NCI-H345 (cell line): ENCODE measurements around the gene TM9SF2.
"Not testable (repeated sequence)": the region's sequence is repeated elsewhere in the genome, so short reads cannot be mapped to it uniquely, and the experiment has no call there.

Source experiments
- DNase-seq: peaks from one replicate; lab custom pipeline; 2025; lab: John Stamatoyannopoulos, UW

TM9SF2 gene, protein sequence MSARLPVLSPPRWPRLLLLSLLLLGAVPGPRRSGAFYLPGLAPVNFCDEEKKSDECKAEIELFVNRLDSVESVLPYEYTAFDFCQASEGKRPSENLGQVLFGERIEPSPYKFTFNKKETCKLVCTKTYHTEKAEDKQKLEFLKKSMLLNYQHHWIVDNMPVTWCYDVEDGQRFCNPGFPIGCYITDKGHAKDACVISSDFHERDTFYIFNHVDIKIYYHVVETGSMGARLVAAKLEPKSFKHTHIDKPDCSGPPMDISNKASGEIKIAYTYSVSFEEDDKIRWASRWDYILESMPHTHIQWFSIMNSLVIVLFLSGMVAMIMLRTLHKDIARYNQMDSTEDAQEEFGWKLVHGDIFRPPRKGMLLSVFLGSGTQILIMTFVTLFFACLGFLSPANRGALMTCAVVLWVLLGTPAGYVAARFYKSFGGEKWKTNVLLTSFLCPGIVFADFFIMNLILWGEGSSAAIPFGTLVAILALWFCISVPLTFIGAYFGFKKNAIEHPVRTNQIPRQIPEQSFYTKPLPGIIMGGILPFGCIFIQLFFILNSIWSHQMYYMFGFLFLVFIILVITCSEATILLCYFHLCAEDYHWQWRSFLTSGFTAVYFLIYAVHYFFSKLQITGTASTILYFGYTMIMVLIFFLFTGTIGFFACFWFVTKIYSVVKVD

DNA sequence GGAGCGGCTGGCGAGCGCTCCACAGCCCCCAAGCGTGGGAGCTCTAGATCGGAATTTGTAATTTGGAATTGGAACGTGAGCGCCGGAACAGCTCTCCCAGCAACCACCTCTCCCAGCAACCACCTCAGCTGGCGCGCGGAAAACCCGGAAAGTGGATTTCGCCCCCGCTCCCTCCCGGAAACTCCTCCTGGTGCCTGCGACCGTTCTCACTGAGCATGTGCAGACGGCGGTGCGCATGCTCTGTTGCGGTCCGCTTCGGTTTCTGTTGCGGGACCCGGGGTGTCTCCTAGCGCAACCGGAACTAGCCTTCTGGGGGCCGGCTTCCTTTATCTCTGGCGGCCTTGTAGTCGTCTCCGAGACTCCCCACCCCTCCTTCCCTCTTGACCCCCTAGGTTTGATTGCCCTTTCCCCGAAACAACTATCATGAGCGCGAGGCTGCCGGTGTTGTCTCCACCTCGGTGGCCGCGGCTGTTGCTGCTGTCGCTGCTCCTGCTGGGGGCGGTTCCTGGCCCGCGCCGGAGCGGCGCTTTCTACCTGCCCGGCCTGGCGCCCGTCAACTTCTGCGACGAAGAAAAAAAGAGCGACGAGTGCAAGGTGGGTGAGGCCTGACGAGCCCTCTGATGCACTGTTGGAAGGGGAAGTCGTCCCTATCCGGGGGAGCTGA, at the start of gene TM9SF2:
TSS of gene TM9SF2 (plus strand) at position 289 of the 664 bp plus-strand sequence. CDS start at position 424, 135 bp downstream.
- peak; percentile 98 for DNase-seq

DNA sequence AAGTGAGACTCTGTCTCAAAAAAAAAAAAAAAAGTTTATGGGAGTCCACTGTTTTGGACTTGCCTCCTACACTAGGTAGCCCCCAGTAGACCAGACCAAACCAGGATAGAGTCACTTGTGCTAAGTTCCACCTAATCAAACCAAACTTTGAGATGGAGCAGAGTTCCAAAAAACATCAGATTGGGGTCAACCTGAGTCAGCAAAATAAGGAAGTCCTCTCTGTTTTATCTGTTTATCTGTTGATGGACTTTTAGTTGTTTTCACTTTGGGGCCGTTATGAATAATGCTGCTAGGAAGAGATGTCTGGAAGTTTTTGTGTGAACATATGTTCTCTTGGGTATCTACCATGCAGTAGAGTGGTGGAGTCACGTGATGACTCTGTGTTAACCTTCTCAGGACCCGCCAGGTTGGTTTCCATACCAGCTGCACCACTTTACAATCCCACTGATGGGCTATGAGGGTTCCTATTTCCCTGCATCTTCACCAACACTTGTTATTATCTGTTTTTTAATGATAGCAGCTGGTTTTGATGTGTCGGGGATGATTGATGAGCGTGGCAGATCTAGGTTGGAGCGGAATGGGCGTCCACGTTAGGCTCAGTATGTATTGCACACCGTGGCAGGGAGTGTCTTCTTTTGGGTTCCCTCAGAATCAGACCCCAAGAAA, 46.6 kb upstream of the TM9SF2 start:
- DNase-seq = no peak

DNA sequence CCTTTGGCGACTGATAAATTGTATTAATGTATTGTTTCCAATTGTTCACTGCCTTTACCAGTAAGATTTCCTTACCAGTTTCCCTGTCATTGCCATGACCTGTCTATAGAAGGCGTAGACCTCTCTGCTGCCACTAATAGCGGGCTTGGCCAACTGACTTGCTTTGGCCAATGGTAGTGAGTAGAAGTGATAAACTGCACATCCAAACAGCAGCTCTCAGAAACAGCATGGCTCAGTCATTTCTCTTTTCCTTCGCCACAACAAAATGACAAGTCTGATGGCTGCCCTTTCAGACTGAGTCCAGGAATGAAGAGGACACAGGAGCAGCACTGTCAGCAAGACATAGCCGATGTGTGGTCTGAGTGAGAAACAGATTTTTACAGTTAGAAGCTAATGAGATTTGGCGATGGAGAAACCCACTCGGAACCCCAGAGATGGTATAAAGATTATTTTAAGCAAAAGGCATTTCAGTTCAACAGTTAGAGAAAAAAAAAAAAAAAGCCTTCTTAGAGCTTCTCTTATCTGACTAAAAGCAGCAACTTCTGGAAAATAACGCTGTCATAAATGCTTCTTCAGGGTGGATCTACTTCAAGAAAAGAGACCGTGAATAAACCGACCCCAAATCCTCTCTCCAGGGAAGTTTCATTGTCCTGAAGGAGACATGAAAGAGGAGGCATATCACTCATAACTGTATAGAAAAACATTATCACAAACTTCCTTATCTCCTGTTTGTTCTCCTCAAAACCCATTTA, 42.0 kb upstream of the TM9SF2 start:
- DNase-seq = no peak

DNA sequence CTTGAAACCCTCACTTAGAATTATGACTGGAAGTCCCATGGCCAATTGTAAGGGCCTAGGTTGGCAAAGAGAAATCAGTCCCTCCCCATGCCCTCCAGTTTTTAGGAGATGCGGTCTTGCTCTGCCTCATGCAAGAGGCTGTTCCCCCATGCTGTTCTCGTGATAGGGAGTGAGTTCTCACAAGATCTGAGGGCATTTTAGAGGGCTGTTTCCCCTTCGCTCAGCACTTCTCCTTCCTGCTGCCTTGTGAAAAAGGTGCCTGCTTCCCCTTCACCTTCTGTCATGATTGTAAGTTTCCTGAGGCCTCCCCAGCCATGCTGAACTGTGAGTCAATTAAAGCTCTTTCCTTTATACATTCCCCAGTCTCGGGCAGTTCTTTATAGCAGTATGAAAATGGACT, 40.5 kb upstream of the TM9SF2 start:
- DNase-seq = not testable (repeated sequence)

DNA sequence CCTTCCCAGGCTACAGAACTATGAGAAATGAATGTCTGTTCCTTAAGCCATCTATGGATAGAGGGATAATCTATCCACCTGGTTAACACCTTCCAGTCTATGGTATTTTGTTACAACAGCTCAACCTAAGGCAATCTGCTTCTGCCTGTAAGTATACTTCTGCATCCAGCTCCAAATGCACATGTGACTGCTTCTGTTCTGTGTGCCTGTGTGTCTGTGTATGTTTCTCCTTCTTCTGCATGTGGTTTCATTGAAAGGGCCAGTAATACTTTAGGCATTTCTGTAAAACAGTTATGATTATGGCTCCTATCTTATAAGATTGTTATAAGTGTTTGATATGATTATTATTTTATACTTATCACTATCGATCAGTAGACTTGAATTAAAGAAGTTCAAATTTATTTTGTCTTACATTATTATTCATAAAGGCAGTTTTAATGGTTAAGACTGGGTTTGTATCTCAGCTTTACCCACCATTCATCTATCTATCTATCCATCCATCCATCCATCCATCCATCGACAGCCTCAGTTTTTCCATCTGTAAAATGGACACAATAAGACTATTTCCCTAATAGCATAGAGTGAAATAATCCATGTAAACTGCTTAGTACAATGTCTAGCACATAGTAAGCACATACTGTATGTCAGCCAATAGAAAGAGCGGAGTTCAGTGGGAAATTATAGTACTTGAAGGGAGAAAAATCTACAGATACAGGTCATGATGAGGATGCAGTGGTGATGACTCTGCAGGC, 37.5 kb upstream of the TM9SF2 start:
- DNase-seq = no peak

DNA sequence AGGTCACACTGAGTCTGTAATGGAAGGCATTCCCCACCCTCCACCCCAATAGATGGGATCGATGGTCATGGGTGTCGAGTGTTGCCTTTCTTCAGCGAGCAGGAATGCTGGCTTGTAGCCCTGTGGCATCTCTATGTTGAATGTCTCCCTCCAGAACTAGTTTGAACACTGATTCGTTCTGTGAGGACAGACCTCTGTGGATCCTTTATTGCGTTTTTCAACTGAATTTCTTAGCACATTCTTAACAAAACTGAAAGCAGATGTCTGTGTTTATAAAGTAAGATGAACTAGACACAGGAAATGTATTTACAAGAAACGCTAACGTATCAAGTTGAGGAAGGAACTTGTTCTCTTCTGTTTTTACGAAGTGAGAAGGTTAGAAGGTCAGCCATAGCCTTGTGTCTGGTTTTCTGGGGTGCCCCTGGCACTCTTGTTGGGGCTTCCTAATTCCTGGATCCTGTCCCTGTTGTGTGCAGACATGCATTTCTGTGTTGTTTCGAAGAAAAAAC, 36.8 kb upstream of the TM9SF2 start:
- DNase-seq = no peak

DNA sequence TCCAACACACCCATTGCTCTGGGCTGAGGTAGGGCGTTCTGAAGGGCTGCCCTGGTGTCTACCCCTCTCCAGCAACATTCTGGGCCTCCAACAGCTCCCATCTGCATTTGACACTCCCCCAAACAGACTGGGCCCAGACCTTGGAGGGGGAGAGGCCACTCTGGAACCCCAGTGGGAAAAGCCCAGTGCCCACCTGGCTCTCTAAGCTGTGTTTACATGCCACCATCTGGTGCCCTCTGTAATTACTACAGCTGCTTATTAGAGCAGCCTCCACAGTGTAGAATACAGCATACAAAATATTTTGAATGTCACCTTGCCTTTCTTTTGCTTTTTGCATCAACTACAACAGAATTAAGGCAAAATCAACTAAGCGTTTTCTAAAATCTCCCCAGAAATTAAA, 35.8 kb upstream of the TM9SF2 start:
- peak; percentile 4 for DNase-seq

DNA sequence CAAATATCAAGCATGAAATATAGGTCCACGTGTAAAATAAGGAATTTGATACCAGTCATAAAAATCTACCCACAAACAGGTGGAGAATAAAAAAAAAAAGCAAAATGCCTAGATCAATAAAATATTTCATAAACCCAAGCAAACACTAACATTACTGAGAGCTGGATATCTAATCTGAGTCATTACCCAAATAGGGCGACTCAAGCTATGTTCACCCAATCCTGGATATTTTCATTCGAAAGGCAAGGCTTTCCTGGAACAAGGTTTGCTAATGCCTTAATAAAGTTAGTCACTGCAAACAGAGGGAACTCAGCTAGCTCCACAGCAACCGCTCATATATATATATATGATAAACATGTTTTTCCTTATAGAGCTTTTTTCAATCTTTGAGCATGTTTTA, 33.5 kb upstream of the TM9SF2 start:
- DNase-seq = no peak

DNA sequence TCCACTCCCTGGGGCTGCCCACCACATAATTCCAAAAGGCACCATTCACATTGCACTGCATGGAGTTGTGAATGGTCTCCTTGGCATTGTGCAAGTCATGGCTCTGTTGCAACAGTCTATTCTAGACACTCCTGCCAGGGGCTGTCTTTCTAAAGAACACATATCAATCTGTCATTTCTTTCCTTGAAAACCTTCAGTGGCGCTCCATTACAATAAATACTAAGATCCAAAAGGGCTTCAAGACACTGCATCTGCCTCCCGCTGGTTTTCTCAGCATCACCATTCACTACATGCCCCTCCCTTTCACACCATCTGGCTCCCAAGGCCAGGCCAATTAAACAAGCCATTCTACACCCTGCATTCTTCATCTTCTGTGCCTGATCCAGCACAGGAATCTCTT, 32.2 kb upstream of the TM9SF2 start:
- DNase-seq = no peak

DNA sequence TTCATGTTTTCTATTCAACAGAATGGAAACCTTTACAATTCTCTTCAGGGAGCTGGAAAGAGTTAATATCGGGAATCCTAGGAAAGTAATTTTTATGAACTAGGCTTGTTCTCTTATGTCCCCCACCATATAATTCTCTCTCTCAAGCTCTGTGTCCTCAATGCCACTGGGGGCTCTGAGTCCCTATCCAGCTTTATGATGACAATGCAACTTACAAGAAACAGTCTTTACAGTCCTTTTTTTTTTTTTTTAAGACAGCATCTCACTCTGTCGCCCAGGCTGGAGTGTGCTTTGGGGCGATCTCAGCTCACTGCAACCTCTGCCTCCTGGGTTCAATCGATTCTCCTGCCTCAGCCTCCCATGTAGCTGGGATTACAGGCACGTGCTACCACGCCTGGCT, 31.2 kb upstream of the TM9SF2 start:
- no peak for DNase-seq

DNA sequence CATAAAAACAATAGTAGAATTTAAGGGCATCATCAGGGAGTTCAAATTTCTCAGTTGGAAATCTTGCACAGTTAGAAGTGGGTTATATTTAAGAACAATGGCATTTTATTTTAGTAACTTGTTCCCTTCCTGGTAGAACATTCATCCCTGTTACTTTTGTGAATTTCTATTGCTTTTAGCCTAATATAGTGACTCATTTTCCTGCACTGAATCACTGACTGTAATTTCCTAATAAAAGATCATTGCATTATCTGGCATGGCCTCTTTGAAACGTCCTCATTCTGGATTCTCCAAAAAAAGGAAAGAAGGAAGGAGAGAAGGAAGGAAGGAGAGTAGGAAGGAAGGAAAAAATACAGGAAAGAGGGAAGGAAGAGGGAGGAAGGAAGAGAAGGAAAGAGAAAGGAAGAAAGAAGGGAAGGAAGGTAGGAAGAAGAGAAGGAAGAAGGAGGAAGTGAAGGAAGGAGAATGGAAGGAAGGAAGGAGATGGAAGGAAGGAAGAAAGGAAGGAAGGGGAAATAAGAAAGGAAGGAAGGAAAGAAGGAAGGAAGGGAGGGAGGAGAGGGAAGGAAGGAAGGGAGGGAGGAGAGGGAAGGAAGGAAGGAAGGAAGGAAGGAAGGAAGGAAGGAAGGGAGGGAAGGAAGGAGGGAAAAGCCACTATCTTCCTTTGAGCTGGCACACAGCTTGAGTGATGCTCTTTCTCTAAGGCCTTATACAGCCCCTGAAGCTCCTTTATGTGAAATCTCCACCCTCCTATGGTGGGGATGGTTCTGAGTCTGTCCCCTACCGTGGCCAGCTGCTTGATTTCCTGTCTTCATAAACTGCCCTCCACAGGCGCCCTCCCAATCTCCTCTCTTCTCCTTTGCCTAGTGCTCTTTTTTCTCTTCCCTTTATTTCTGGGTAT, 29.8 kb upstream of the TM9SF2 start:
- DNase-seq = no peak

DNA sequence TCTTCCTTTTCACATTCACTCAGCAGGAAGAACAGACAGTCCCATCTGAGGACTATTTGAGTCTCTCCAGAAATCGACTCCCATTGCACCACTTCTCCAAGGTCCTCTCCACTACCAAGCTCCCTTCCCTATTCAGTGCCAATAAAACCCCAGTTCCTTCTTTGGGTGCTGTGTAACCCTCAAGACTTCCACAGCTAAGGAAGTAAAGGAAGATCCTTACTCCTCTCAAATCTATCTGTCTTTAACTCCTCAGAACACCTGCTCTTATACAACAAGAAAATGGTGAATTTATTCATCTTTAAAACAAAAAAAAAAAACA, 29.2 kb upstream of the TM9SF2 start:
- DNase-seq = no peak

DNA sequence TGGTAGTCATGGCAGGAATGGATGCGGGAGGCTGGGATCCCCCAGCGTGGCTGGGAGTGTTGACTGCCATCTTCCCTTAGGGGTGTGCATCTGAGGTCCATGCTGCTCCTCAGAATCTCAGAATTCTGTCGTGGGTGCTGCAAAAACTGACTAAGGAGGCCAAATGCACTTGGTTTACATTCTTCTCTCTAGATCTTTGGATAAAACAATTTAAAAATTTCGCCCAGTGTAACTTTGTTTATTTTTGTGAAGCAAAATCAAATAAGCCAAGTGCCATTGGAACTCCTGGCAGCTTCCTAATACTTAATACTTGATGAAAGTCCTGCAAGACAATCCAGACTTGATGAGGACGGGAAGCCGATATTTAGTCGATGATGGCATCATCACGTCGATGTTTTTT, 27.8 kb upstream of the TM9SF2 start:
- DNase-seq = no peak

DNA sequence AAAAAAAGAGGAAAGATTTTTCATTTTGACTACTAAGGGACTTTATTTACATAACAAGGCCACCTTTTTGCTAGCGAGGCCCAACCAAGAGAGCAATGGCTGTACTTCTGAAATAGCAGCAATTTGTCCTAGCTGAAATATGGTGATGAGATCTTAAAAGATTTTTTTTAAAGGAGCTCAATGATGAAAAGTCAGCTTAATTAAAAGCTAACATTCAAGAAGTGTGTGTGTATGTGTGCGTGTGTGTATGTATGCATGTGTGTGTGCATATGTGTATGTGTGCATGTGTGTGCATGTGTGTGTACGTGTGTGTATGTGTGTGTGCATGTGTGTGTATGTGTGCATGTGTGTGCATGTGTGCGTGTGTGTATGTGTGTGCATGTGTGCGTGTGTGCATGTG, 24.6 kb upstream of the TM9SF2 start:
- no peak for DNase-seq

DNA sequence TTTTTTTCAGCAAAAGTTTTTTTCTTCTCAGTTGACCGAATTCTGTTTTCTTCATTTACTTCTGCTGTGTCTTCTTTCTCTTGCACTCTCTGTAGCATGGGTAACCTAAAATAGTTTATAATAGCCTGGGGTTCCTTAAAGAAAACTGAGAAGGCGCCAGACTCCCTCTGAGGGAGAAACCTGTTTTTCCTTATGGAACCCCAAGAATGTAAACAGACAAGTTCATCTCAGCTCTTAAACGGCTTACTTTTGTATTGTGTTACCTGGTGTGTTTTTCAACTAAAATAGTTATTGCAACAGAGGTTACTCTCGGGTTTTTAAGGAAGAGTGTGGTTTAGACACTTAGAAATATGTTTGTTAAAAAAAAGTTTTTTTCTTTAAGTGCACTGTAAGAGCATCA, 23.8 kb upstream of the TM9SF2 start:
- no peak for DNase-seq

DNA sequence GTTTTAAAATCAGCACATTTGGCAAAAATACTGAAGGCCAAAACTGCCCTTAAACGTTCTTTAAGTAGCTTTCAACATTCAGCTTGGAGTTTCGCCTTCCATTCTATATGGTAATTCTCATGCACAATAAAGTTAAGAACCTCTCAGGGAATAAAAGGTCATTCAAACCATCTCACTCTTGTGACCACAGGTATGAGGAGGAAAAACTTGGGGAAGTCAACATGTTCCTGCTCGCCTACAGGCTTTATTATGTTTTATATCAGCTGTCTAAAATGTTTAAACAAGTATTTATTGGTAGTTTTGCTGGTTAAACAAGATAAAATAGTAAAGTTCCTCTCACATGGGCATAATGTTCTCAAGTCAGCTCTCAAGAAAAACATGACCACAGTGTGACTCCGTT, 19.9 kb upstream of the TM9SF2 start:
- DNase-seq = no peak

DNA sequence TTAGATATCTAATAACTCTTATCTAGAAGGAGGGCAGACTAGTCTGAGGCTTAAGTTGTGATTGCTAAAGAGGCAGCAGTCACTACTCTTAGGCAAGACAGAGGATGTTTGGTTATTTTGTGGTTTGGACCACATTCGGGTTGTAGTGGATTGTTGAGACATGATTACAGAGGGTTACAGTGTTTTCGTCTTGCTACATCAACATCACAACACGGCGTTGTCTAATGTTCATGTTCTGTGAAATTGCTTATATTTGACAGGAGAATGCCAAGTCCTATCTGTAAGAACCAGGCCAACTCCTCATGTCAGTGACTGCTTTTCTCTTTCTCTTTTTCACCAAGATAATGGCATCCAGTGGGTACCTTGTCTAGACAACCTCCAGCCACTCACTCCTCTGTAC, 16.8 kb upstream of the TM9SF2 start:
- DNase-seq = no peak

DNA sequence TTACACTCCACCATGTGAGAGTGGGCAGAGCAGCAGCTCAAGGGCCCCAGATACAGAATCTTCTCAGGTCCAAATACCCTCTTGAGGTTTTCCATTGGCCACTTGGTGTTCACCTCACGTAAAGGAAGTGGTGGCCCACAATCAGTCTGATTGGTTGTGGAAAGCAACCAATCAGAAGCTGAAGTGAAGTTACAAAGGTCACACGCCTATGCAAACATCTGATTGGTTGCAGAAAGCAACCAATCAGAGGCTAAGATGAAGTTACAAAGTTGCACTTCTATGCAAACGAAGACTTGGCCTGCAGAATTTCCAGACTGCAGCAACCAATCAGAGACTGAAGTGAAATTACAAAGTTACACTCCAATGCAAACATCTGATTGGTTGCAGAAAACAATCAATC, 14.3 kb upstream of the TM9SF2 start:
- no peak for DNase-seq

DNA sequence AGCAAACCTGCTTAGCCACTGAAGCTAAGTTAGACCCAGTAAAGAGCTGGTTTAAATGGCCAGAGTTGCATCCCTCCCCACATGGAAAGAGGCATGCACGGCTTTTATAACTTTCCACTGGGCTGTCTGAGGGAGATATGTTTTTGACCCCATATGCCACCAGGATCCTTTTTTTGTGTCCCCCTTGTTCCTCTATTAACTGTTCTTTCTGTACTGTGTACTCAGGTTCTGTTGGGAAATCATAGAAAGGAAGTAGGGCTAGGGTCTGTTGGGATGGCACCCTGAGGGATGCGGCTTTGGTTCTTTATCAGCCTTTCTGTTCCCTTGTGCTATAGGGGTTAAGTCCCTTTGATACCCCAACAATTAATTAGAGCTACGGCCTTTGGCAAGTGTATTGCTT, 12.2 kb upstream of the TM9SF2 start:
- DNase-seq = no peak

DNA sequence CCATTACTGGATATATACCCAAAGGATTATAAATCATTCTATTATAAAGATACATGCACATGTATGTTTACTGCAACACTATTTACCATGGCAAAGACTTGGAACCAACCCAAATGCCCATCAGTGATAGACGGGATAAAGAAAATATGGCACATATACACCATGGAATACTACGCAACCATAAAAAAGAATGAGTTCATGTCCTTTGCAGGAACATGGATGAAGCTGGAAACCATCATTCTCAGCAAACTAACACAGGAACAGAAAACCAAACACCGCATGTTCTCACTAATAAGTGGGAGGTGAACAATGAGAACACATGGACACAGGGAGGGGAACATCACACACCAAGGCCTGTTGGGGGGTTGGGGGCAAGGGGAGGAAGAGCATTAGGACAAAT, 9.5 kb upstream of the TM9SF2 start:
- not testable (repeated sequence) for DNase-seq
